HepG2 (cell line): ENCODE measurements around the gene ST6GALNAC2. TPM values are rescaled to one million over a fixed set of nuclear protein-coding genes. Genes with fewer than 3 reads are reported as not detected.

Experiments used
- ATF1 ChIP-seq: IDR thresholded peaks from 2 replicates; pipeline ENCODE4 v1.6.1; 2016; ENCODE audit warnings: mild to moderate bottlenecking, control low read depth
- CC2D1A ChIP-seq: sonication (generic); formaldehyde crosslinking; IDR thresholded peaks from 2 replicates; pipeline ENCODE4 v1.8.1; 2023; ENCODE audit warnings: mild to moderate bottlenecking, missing genetic modification reagents
- KAT7 ChIP-seq: IDR thresholded peaks from 2 replicates; pipeline ENCODE4 v1.6.1; 2018; ENCODE audit warnings: borderline replicate concordance, missing compliant biosample characterization
- MXD4 ChIP-seq: IDR thresholded peaks from 2 replicates; pipeline ENCODE4 v1.6.1; 2016; ENCODE audit warnings: mild to moderate bottlenecking, missing biosample characterization, missing genetic modification reagents
- NR1H2 ChIP-seq: sonication (generic); formaldehyde crosslinking; IDR thresholded peaks from 2 replicates; pipeline ENCODE4 v1.8.1; 2022; ENCODE audit warnings: low read depth, missing genetic modification reagents, borderline replicate concordance
- RFX3 ChIP-seq: IDR thresholded peaks from 2 replicates; pipeline ENCODE4 v1.6.1; 2016; ENCODE audit warnings: missing biosample characterization, missing genetic modification reagents
- RXRA ChIP-seq: sonication (generic); formaldehyde crosslinking; IDR thresholded peaks from 2 replicates; pipeline ENCODE4 v1.5.1; 2020; ENCODE audit warnings: missing genetic modification reagents
- SALL2 ChIP-seq: sonication (generic); formaldehyde crosslinking; IDR thresholded peaks from 2 replicates; pipeline ENCODE4 v1.8.1; 2023; ENCODE audit warnings: mild to moderate bottlenecking, missing genetic modification reagents, inconsistent platforms
- SIN3B ChIP-seq: fragments of 150-350 bp; IDR thresholded peaks from 2 replicates; pipeline ENCODE4 v1.6.1; 2014; ENCODE audit warnings: low read length
- SIX1 ChIP-seq: sonication (generic); formaldehyde crosslinking; IDR thresholded peaks from 2 replicates; pipeline ENCODE4 v1.4.0; 2020; ENCODE audit warnings: missing genetic modification reagents, borderline replicate concordance
- SRSF4 ChIP-seq: fragments of 200-400 bp; formaldehyde crosslinking; IDR thresholded peaks from one replicate; pipeline ENCODE4 v1.6.1; 2018; ENCODE audit warnings: mild to moderate bottlenecking, low read depth, low read length, moderate library complexity; ENCODE audit not compliant: poor library complexity, severe bottlenecking
- SYNCRIP ChIP-seq: fragments of 200-400 bp; formaldehyde crosslinking; IDR thresholded peaks from 2 replicates; pipeline ENCODE4 v1.6.1; 2018; ENCODE audit warnings: mild to moderate bottlenecking, low read depth, low read length; ENCODE audit not compliant: insufficient read depth
- ZBTB3 ChIP-seq: sonication (generic); formaldehyde crosslinking; IDR thresholded peaks from 2 replicates; pipeline ENCODE4 v1.4.0; 2020; ENCODE audit warnings: low read depth, mild to moderate bottlenecking, moderate library complexity, missing genetic modification reagents, borderline replicate concordance
- ZFP36L1 ChIP-seq: sonication (generic); formaldehyde crosslinking; IDR thresholded peaks from 2 replicates; pipeline ENCODE4 v1.8.0; 2022; ENCODE audit warnings: mild to moderate bottlenecking, missing genetic modification reagents, moderate library complexity
- ZFP62 ChIP-seq: sonication (generic); formaldehyde crosslinking; IDR thresholded peaks from 2 replicates; pipeline ENCODE4 v1.4.0; 2020; ENCODE audit warnings: missing genetic modification reagents
- ZNF234 ChIP-seq: sonication (generic); formaldehyde crosslinking; conservative IDR thresholded peaks from 2 replicates; pipeline ENCODE4 v1.5.1; 2020; ENCODE audit warnings: mild to moderate bottlenecking, missing genetic modification reagents
- ZNF260 ChIP-seq: sonication (generic); formaldehyde crosslinking; IDR thresholded peaks from 2 replicates; pipeline ENCODE4 v1.4.0; 2020; ENCODE audit warnings: missing genetic modification reagents, low read depth, mild to moderate bottlenecking, borderline replicate concordance
- ZNF354B ChIP-seq: sonication (generic); formaldehyde crosslinking; IDR thresholded peaks from 2 replicates; pipeline ENCODE4 v1.8.0; 2022; ENCODE audit warnings: mild to moderate bottlenecking, missing genetic modification reagents
- ZNF484 ChIP-seq: sonication (generic); formaldehyde crosslinking; IDR thresholded peaks from 2 replicates; pipeline ENCODE4 v1.5.1; 2020; ENCODE audit warnings: mild to moderate bottlenecking, low read depth, missing genetic modification reagents, borderline replicate concordance
- ZNF556 ChIP-seq: sonication (generic); formaldehyde crosslinking; IDR thresholded peaks from 2 replicates; pipeline ENCODE4 v1.4.0; 2020; ENCODE audit warnings: mild to moderate bottlenecking, missing genetic modification reagents, borderline replicate concordance
- ZNF567 ChIP-seq: sonication (generic); formaldehyde crosslinking; IDR thresholded peaks from 2 replicates; pipeline ENCODE4 v1.8.1; 2023; ENCODE audit warnings: mild to moderate bottlenecking, missing genetic modification reagents, borderline replicate concordance
- ZNF773 ChIP-seq: sonication (generic); formaldehyde crosslinking; IDR thresholded peaks from 2 replicates; pipeline ENCODE4 v1.4.0; 2020; ENCODE audit warnings: missing genetic modification reagents, borderline replicate concordance
- ZSCAN30 ChIP-seq: sonication (generic); formaldehyde crosslinking; IDR thresholded peaks from 2 replicates; pipeline ENCODE4 v1.5.0; 2020; ENCODE audit warnings: mild to moderate bottlenecking, missing genetic modification reagents
- polyA plus RNA-seq, 8 experiments: library from polyadenylated mRNA; depleted of rRNA in 3 of 8; stranded (reverse) in 7 of 8; unstranded in 1 of 8; fragments of >200 nt; fragmentation: Illumina TruSeq in 4 of 8; extraction: Trizol in 4 of 8; gene quantifications; 2 replicates each; pipeline versions ENCODE4 v1.2.1 to v1.2.3, GENCODE V29; 2011 to 2016; ENCODE audit warnings: low read depth in 4 of 8, missing spikeins in 1 of 8, mixed read lengths in 1 of 8; ENCODE audit not compliant: insufficient read depth in 1 of 8
- total RNA-seq, 5 experiments: library from RNA; depleted of rRNA; stranded (reverse); fragments of >200 nt; fragmentation: Illumina TruSeq; extraction: Trizol; gene quantifications; 2 replicates each; pipeline ENCODE4 v1.2.3, GENCODE V29; 2016; ENCODE audit warnings: low read depth in 1 of 5
- TF ChIP-seq, protein P1 (sequence below): sonication (generic); formaldehyde crosslinking; IDR thresholded peaks from 2 replicates; pipeline ENCODE4 v1.4.0; 2020; ENCODE audit warnings: missing genetic modification reagents, borderline replicate concordance
- TF ChIP-seq, protein P2 (sequence below): sonication (generic); formaldehyde crosslinking; IDR thresholded peaks from 2 replicates; pipeline ENCODE4 v1.4.0; 2020; ENCODE audit warnings: missing genetic modification reagents

Gene ST6GALNAC2
- total and polyA plus RNA-seq, 2 of the 13 experiments (the other 11 are each of a cell fraction or from before 2014, with no cell fraction given), result 0.12 to 0.49 TPM

DNA sequence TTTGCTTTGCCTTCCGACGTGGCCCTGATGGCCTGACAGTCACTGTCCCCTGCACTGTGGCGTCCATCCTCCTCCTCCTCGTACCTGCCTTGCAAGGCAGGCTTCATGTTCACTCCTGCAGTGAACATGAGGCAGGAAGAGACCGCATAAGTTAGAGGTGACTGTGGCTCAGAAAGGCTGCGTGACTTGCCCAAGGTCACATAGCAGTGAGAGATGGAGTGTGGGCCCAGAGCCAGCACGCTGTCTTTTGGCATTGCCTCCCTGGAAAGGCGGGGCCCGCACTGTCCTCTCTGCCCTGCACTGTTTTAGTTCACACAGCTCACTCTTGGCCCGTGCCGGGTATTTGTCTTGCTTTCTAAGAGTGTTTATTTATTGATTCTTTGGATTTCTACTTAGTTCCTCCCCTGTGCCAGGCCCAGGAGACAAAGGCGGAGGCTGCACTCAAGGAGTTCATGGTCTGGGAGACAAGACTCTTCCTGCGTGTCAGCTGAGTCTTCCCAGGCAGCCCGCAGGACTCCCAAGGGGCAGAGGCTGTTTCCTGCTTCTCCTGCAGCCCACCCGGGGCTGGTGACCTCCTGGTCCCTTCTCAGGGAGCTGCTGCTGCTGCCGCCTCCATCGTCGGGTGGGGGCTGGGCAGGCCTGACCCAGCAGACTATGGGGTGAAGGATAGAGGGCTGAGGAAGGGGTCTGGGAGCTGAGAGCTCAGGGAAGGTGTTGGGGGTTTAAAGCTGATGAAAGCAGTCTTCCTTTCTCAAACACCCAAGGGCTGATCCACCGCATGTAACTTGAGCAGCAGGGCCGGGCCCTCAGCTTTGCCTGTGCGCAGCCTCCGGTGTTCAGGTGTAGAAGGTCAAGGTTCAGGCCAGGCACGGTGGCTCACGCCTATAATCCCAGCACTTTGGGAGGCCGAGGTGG lies 60.8 kb downstream of the ST6GALNAC2 start (continued):
- TF ChIP-seq RFX3 (CRISPR knock-in tag) (no peak), ZSCAN30 (CRISPR knock-in tag) (no peak), ATF1 (CRISPR knock-in tag) (no peak), SYNCRIP (no peak), ZNF773 (CRISPR knock-in tag) (no peak), ZNF260 (CRISPR knock-in tag) (no peak; the same call in 1 of the 2 replicates), RXRA (peak; percentile 39; the same call in 1 of the 2 replicates), ZFP62 (CRISPR knock-in tag) (no peak), MXD4 (no peak), ZNF556 (CRISPR knock-in tag) (no peak), ZFP36L1 (0 out of 2 replicates have a peak, but pooled peaks have one; percentile 55), ZNF484 (CRISPR knock-in tag) (no peak), ZNF567 (CRISPR knock-in tag) (no peak), SIN3B (no peak), SIX1 (CRISPR knock-in tag) (peak; percentile 91), CC2D1A (CRISPR knock-in tag) (no peak), ZNF234 (CRISPR knock-in tag) (no peak), KAT7 (CRISPR knock-in tag) (0 out of 2 replicates have a peak, but pooled peaks have one; percentile 51), SRSF4 (no peak), SALL2 (CRISPR knock-in tag) (peak; percentile 24; the same call in 1 of the 2 replicates), NR1H2 (no peak), ZNF354B (CRISPR knock-in tag) (no peak), ZBTB3 (CRISPR knock-in tag) (no peak)
- TF ChIP-seq, protein P1, sequence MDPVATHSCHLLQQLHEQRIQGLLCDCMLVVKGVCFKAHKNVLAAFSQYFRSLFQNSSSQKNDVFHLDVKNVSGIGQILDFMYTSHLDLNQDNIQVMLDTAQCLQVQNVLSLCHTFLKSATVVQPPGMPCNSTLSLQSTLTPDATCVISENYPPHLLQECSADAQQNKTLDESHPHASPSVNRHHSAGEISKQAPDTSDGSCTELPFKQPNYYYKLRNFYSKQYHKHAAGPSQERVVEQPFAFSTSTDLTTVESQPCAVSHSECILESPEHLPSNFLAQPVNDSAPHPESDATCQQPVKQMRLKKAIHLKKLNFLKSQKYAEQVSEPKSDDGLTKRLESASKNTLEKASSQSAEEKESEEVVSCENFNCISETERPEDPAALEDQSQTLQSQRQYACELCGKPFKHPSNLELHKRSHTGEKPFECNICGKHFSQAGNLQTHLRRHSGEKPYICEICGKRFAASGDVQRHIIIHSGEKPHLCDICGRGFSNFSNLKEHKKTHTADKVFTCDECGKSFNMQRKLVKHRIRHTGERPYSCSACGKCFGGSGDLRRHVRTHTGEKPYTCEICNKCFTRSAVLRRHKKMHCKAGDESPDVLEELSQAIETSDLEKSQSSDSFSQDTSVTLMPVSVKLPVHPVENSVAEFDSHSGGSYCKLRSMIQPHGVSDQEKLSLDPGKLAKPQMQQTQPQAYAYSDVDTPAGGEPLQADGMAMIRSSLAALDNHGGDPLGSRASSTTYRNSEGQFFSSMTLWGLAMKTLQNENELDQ (CRISPR knock-in tag), result no peak
- TF ChIP-seq, protein P2, sequence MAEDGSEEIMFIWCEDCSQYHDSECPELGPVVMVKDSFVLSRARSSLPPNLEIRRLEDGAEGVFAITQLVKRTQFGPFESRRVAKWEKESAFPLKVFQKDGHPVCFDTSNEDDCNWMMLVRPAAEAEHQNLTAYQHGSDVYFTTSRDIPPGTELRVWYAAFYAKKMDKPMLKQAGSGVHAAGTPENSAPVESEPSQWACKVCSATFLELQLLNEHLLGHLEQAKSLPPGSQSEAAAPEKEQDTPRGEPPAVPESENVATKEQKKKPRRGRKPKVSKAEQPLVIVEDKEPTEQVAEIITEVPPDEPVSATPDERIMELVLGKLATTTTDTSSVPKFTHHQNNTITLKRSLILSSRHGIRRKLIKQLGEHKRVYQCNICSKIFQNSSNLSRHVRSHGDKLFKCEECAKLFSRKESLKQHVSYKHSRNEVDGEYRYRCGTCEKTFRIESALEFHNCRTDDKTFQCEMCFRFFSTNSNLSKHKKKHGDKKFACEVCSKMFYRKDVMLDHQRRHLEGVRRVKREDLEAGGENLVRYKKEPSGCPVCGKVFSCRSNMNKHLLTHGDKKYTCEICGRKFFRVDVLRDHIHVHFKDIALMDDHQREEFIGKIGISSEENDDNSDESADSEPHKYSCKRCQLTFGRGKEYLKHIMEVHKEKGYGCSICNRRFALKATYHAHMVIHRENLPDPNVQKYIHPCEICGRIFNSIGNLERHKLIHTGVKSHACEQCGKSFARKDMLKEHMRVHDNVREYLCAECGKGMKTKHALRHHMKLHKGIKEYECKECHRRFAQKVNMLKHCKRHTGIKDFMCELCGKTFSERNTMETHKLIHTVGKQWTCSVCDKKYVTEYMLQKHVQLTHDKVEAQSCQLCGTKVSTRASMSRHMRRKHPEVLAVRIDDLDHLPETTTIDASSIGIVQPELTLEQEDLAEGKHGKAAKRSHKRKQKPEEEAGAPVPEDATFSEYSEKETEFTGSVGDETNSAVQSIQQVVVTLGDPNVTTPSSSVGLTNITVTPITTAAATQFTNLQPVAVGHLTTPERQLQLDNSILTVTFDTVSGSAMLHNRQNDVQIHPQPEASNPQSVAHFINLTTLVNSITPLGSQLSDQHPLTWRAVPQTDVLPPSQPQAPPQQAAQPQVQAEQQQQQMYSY (CRISPR knock-in tag), result no peak
